GM23338 (cell line): ENCODE measurements around the gene TMEM273. TPM values are rescaled to one million over a fixed set of nuclear protein-coding genes. Genes with fewer than 3 reads are reported as not detected.

Source experiments
- ATAC-seq: fragments of 200-7000 bp; cut with Tn5 transposase; 3 replicates; pipeline ENCODE4 v1.9.1; 2020
- DNase-seq: peaks from one replicate; pipeline ENCODE4 v3.0.0-alpha.2; 2015; ENCODE audit warnings: low spot score
- H2AFZ ChIP-seq: fragments of 200-600 bp; sonication (generic); 2 replicates; pipeline ENCODE4 v1.8.0; 2016; ENCODE audit warnings: antibody characterized with exemption, mild to moderate bottlenecking, moderate library complexity
- H3F3A ChIP-seq: fragments of 200-600 bp; sonication (generic); replicated peaks from 2 replicates; pipeline ENCODE4 v1.8.0; 2017; ENCODE audit warnings: antibody characterized with exemption, mixed run types, low read depth
- H3K27ac ChIP-seq: fragments of 200-600 bp; sonication (generic); 2 replicates; pipeline ENCODE4 v1.6.1; 2016; ENCODE audit warnings: low read depth
- H3K27me3 ChIP-seq: fragments of 200-600 bp; sonication (generic); 2 replicates; pipeline ENCODE4 v1.8.0; 2016; ENCODE audit warnings: mild to moderate bottlenecking, mixed run types, moderate library complexity; ENCODE audit not compliant: insufficient read depth
- H3K36me3 ChIP-seq: fragments of 200-600 bp; sonication (generic); 2 replicates; pipeline ENCODE4 v1.8.0; 2016; ENCODE audit warnings: mild to moderate bottlenecking; ENCODE audit not compliant: insufficient read depth
- H3K4me1 ChIP-seq: fragments of 200-600 bp; sonication (generic); 2 replicates; pipeline ENCODE4 v1.8.0; 2016; ENCODE audit warnings: mild to moderate bottlenecking, moderate library complexity; ENCODE audit not compliant: insufficient read depth
- H3K4me2 ChIP-seq: fragments of 200-600 bp; sonication (generic); 2 replicates; pipeline ENCODE4 v1.7.1; 2017; ENCODE audit warnings: mixed run types
- H3K4me3 ChIP-seq: fragments of 200-600 bp; sonication (generic); 2 replicates; pipeline ENCODE4 v1.6.1; 2016; ENCODE audit warnings: mixed run types
- H3K79me2 ChIP-seq: fragments of 200-600 bp; sonication (generic); replicated peaks from 2 replicates; pipeline ENCODE4 v1.8.0; 2017; ENCODE audit warnings: mild to moderate bottlenecking; ENCODE audit not compliant: insufficient read depth
- H3K9me2 ChIP-seq: fragments of 200-600 bp; sonication (generic); 2 replicates; pipeline ENCODE4 v1.8.0; 2017; ENCODE audit not compliant: insufficient read depth
- H4K20me1 ChIP-seq: fragments of 200-600 bp; sonication (generic); replicated peaks from 2 replicates; pipeline ENCODE4 v1.8.0; 2017; ENCODE audit warnings: mild to moderate bottlenecking; ENCODE audit not compliant: insufficient read depth
- H3K27ac Mint-ChIP-seq: 2 replicates; pipeline ENCODE4 v1.8.0; 2020; ENCODE audit warnings: inconsistent platforms, mild to moderate bottlenecking, moderate library complexity, mixed read lengths
- H3K27me3 Mint-ChIP-seq: 3 replicates; pipeline ENCODE4 v1.8.0; 2022; ENCODE audit warnings: low read depth, mild to moderate bottlenecking, moderate library complexity, mixed read lengths, inconsistent platforms; ENCODE audit not compliant: insufficient read depth, poor library complexity
- H3K36me3 Mint-ChIP-seq: 3 replicates; pipeline ENCODE4 v1.8.0; 2021; ENCODE audit warnings: low read depth, mild to moderate bottlenecking, inconsistent platforms, moderate library complexity, mixed read lengths
- H3K4me1 Mint-ChIP-seq: 3 replicates; pipeline ENCODE4 v1.8.0; 2020; ENCODE audit warnings: mild to moderate bottlenecking, inconsistent platforms, mixed read lengths
- H3K4me3 Mint-ChIP-seq: 3 replicates; pipeline ENCODE4 v1.8.0; 2021; ENCODE audit warnings: moderate library complexity, mild to moderate bottlenecking, inconsistent platforms, mixed read lengths
- H3K9me3 Mint-ChIP-seq: 3 replicates; pipeline ENCODE4 v1.8.0; 2020; ENCODE audit warnings: moderate library complexity, mild to moderate bottlenecking, inconsistent platforms, mixed read lengths
- CREB1 ChIP-seq: fragments of 250-450 bp; sonication (Bioruptor Pico); IDR thresholded peaks from 2 replicates; pipeline ENCODE4 v1.5.0; 2020; ENCODE audit warnings: low read depth, mild to moderate bottlenecking, moderate library complexity
- CTCF ChIP-seq, 2 experiments: fragments of 200-600 bp in 1 of 2; sonication (generic) in 1 of 2; conservative IDR thresholded peaks; 2 replicates each; pipeline versions ENCODE4 v1.5.1 to v1.6.1; 2016 to 2017; ENCODE audit warnings: antibody characterized with exemption in 2 of 2, low read depth in 2 of 2, mild to moderate bottlenecking in 2 of 2, moderate library complexity in 1 of 2
- ETS1 ChIP-seq: IDR thresholded peaks from 2 replicates; pipeline ENCODE4 v1.6.1; 2016; ENCODE audit warnings: antibody characterized with exemption
- JUNB ChIP-seq: IDR thresholded peaks from one replicate; pipeline ENCODE4 v1.6.1; 2016; ENCODE audit warnings: antibody characterized with exemption; ENCODE audit not compliant: unreplicated experiment
- NANOG ChIP-seq: IDR thresholded peaks from 2 replicates; pipeline ENCODE4 v1.6.1; 2016; ENCODE audit warnings: antibody characterized with exemption, borderline replicate concordance
- POLR2AphosphoS5 ChIP-seq: IDR thresholded peaks from 2 replicates; pipeline ENCODE4 v1.6.1; 2016; ENCODE audit warnings: antibody characterized with exemption, low read depth
- REST ChIP-seq: IDR thresholded peaks from one replicate; pipeline ENCODE4 v1.6.1; 2018; ENCODE audit warnings: antibody characterized with exemption; ENCODE audit not compliant: unreplicated experiment
- STAT1 ChIP-seq: IDR thresholded peaks from one replicate; pipeline ENCODE4 v1.6.1; 2016; ENCODE audit warnings: antibody characterized with exemption; ENCODE audit not compliant: unreplicated experiment
- ZNF114 ChIP-seq: fragments of 250-450 bp; sonication (Bioruptor Pico); IDR thresholded peaks from 2 replicates; pipeline ENCODE4 v1.5.0; 2020; ENCODE audit warnings: mild to moderate bottlenecking, moderate library complexity
- ZNF331 ChIP-seq: fragments of 250-450 bp; sonication (Bioruptor Pico); IDR thresholded peaks from 2 replicates; pipeline ENCODE4 v1.5.0; 2020; ENCODE audit warnings: low read depth, mild to moderate bottlenecking, moderate library complexity
- ZNF462 ChIP-seq: fragments of 250-450 bp; sonication (Bioruptor Pico); IDR thresholded peaks from 2 replicates; pipeline ENCODE4 v1.5.0; 2020; ENCODE audit warnings: mild to moderate bottlenecking, moderate library complexity
- polyA plus RNA-seq: library from polyadenylated mRNA; unstranded; fragments of >200 nt; fragmentation: Nextera tagmentation; extraction: Ambion mirVana; gene quantifications from 2 replicates; pipeline ENCODE4 v1.2.1, GENCODE V29; 2016
- total RNA-seq: library from RNA; depleted of rRNA; stranded (reverse); fragments of >200 nt; shearing (Covaris generic); gene quantifications from 2 replicates; pipeline ENCODE4 v1.2.3, GENCODE V29; 2014

Gene TMEM273
- total and polyA plus RNA-seq, 2 experiments from 2014 or later, result not detected

GRCh38 chr10:49217645-49218044, 29.5 kb upstream of the TMEM273 start (continued):
- TF ChIP-seq CTCF (conservative IDR thresholded peaks at IDR 0.05; ENCODE audit: low read depth in 2 of 2), result no peak
- TF ChIP-seq ZNF114 (CRISPR knock-in tag), result no peak
- TF ChIP-seq STAT1, result no peak
- TF ChIP-seq ETS1, result no peak
- no peak for TF ChIP-seq JUNB
- no peak for TF ChIP-seq NANOG
- TF ChIP-seq CREB1, result no peak
- no peak for TF ChIP-seq ZNF331 (CRISPR knock-in tag)
- no peak for TF ChIP-seq POLR2AphosphoS5

GRCh38 chr10:49213211-49213610, 25.0 kb upstream of the TMEM273 start:
- Histone ChIP-seq H3K27me3 (no peaks in the 10 kb centered on the region), H3K36me3 (no peaks in the 10 kb centered on the region), H3K79me2 (no peaks in the 10 kb centered on the region), H2AFZ (no peak overlapping the region), H3K9me2 (peaks cover 16% of the 10 kb centered on the region; the same call in 1 of the 2 replicates), H3K4me2 (no peak overlapping the region), H3K27ac (no peak overlapping the region), H3K4me3 (no peak overlapping the region), H3F3A (no peaks in the 10 kb centered on the region), H4K20me1 (no peaks in the 10 kb centered on the region), H3K4me1 (no peaks in the 10 kb centered on the region)
- peaks cover 2% of the 10 kb centered on the region for H3K27me3 Mint-ChIP-seq
- H3K36me3 Mint-ChIP-seq, result no peaks in the 10 kb centered on the region
- H3K27ac Mint-ChIP-seq, result no peak overlapping the region
- DNase-seq (no peak), ATAC-seq (no peak)
- H3K9me3 Mint-ChIP-seq, result no peaks in the 10 kb centered on the region; the same call in 2 of the 3 replicates
- H3K4me1 Mint-ChIP-seq, result peaks cover 7% of the 10 kb centered on the region
- no peak overlapping the region for H3K4me3 Mint-ChIP-seq
- TF ChIP-seq ZNF331 (CRISPR knock-in tag), result no peak
- TF ChIP-seq NANOG, result no peak
- TF ChIP-seq REST, result no peak
- TF ChIP-seq ETS1, result no peak
- no peak for TF ChIP-seq ZNF462 (CRISPR knock-in tag)
- TF ChIP-seq POLR2AphosphoS5, result no peak
